PC-9 (cell line): Measurements from ENCODE around the gene PPP1CB. TPM values are rescaled to one million over a fixed set of nuclear protein-coding genes. Genes with fewer than 3 reads are reported as not detected.

ENCODE experiments used
- BruUV-seq: library from RNA; stranded (reverse); fragments of 400-500 nt; replicated peaks from 2 replicates; lab custom pipeline; 2021; lab: Mats Ljungman, UMichigan
- CTCF ChIA-PET: fragments of 300-600 bp; sonication (Branson Sonifier 250); formaldehyde crosslinking; loops from one replicate; lab custom pipeline; 2022; ENCODE audit warnings: antibody characterized with exemption; lab: Charles Lee
- POLR2A ChIA-PET: fragments of 300-600 bp; sonication (Branson Sonifier 250); formaldehyde crosslinking; loops from one replicate; lab custom pipeline; 2022; ENCODE audit warnings: antibody characterized with exemption; ENCODE audit not compliant: unreplicated experiment; lab: Charles Lee
- DNase-seq, 2 experiments: peaks; one replicate each; pipeline versions ENCODE4 v3.0.0 to v3.0.0-alpha.2; 2015 to 2022; ENCODE audit warnings: mixed read lengths in 1 of 2
- H2AFZ ChIP-seq: fragments of 200-600 bp; sonication (generic); 2 replicates; pipeline ENCODE4 v1.8.1; 2017; ENCODE audit warnings: antibody characterized with exemption
- H3F3A ChIP-seq: fragments of 200-600 bp; sonication (generic); 2 replicates; pipeline ENCODE4 v1.8.1; 2017; ENCODE audit warnings: antibody characterized with exemption, mild to moderate bottlenecking, low read depth; ENCODE audit not compliant: insufficient read depth
- H3K27ac ChIP-seq: fragments of 200-600 bp; sonication (generic); 2 replicates; pipeline ENCODE4 v1.6.1; 2016; ENCODE audit warnings: mixed run types
- H3K27me3 ChIP-seq: fragments of 200-600 bp; sonication (generic); 2 replicates; pipeline ENCODE4 v1.6.1; 2016; ENCODE audit warnings: low read depth, mixed run types; ENCODE audit not compliant: insufficient read depth
- H3K36me3 ChIP-seq: fragments of 200-600 bp; sonication (generic); 2 replicates; pipeline ENCODE4 v1.6.1; 2016; ENCODE audit warnings: low read depth, mixed run types
- H3K4me1 ChIP-seq: fragments of 200-600 bp; sonication (generic); replicated peaks from 2 replicates; pipeline ENCODE4 v1.6.1; 2016; ENCODE audit warnings: mixed run types; ENCODE audit not compliant: insufficient read depth
- H3K4me2 ChIP-seq: fragments of 200-600 bp; sonication (generic); 2 replicates; pipeline ENCODE4 v1.6.1; 2017; ENCODE audit warnings: mixed run types
- H3K4me3 ChIP-seq: fragments of 200-600 bp; sonication (generic); 2 replicates; pipeline ENCODE4 v1.6.1; 2016; ENCODE audit warnings: mixed run types
- H3K79me2 ChIP-seq: fragments of 200-600 bp; sonication (generic); 2 replicates; pipeline ENCODE4 v1.6.1; 2017; ENCODE audit warnings: low read depth, mixed run types
- H3K9me2 ChIP-seq: fragments of 200-600 bp; sonication (generic); 2 replicates; pipeline ENCODE4 v1.8.1; 2017; ENCODE audit warnings: mild to moderate bottlenecking; ENCODE audit not compliant: insufficient read depth
- H3K9me3 ChIP-seq: fragments of 200-600 bp; sonication (generic); 2 replicates; pipeline ENCODE4 v1.8.1; 2016; ENCODE audit warnings: low read depth; ENCODE audit not compliant: insufficient read depth
- H4K20me1 ChIP-seq: fragments of 200-600 bp; sonication (generic); 2 replicates; pipeline ENCODE4 v1.8.1; 2017; ENCODE audit not compliant: insufficient read depth
- CTCF ChIP-seq: fragments of 200-600 bp; sonication (generic); conservative IDR thresholded peaks from 2 replicates; pipeline ENCODE4 v1.6.1; 2017; ENCODE audit warnings: mixed run types, antibody characterized with exemption, mild to moderate bottlenecking, moderate library complexity
- EZH2 ChIP-seq: fragments of 200-600 bp; sonication (generic); IDR thresholded peaks from 2 replicates; pipeline ENCODE4 v1.8.0; 2017; ENCODE audit warnings: antibody characterized with exemption, low read depth
- intact Hi-C: fragments of 100-400 bp; cut with micrococcal nuclease; formaldehyde crosslinking; loops from one replicate; pipeline ENCODE4 v1.10.0; 2022; ENCODE audit not compliant: unreplicated experiment
- total RNA-seq: library from RNA; stranded (reverse); gene quantifications from 2 replicates; pipeline ENCODE4 v1.2.3, GENCODE V29; 2021

The PPP1CB gene
- total RNA-seq, 1 experiment from 2014 or later, result 231 TPM

- TF ChIP-seq EZH2 (no peak), CTCF (no peak)
- no TSS peak for BruUV-seq
- POLR2A ChIA-PET, result no interaction called here
These were observed 90.4 kb downstream of the PPP1CB start for GRCh38 chr2:28842042-28842441.

More at GRCh38 chr2:28842042-28842441, 90.4 kb downstream of the PPP1CB start:
- H3K4me2 ChIP-seq, result no peak overlapping the region
- CTCF ChIA-PET, result no interaction called here
- no peaks in the 10 kb centered on the region; the same call in 1 of the 2 replicates for H4K20me1 ChIP-seq
- H3K79me2 ChIP-seq, result no peaks in the 10 kb centered on the region
- H3F3A ChIP-seq, result peaks cover 6% of the 10 kb centered on the region
- no peaks in the 10 kb centered on the region for H3K27me3 ChIP-seq
- no peaks in the 10 kb centered on the region for H3K9me3 ChIP-seq
- H3K36me3 ChIP-seq, result no peaks in the 10 kb centered on the region
- no peak overlapping the region for H3K27ac ChIP-seq
- no peak overlapping the region for H3K4me3 ChIP-seq
- intact Hi-C loops, result no loop called here
- H3K9me2 ChIP-seq, result no peaks in the 10 kb centered on the region
- H3K4me1 ChIP-seq, result no peaks in the 10 kb centered on the region
- DNase-seq, result no peak
- H2AFZ ChIP-seq, result no peak overlapping the region

Other genes with a start within 250 kb of the PPP1CB start
- gene SPDYA, start 59.0 kb downstream of the PPP1CB start, total RNA-seq, result 1.9 and 3.0 TPM in 2 replicates
- 15.7 and 21.1 TPM in 2 replicates for gene TRMT61B, start 118.5 kb downstream of the PPP1CB start, total RNA-seq
- 37.1 and 57.9 TPM in 2 replicates for gene WDR43, start 142.8 kb downstream of the PPP1CB start, total RNA-seq
- gene TOGARAM2, start 229.5 kb downstream of the PPP1CB start, total RNA-seq, result 0.44 and 0.45 TPM in 2 replicates